CD4-positive, alpha-beta T cell treated with Interleukin-4 for 1 hour (primary cell): Measurements from ENCODE around the gene ABCG5.

ENCODE experiments used
- DNase-seq, 2 donors: peaks; one replicate each; pipeline ENCODE4 v3.0.0-alpha.2; 2020 to 2022

Gene ABCG5

DNA sequence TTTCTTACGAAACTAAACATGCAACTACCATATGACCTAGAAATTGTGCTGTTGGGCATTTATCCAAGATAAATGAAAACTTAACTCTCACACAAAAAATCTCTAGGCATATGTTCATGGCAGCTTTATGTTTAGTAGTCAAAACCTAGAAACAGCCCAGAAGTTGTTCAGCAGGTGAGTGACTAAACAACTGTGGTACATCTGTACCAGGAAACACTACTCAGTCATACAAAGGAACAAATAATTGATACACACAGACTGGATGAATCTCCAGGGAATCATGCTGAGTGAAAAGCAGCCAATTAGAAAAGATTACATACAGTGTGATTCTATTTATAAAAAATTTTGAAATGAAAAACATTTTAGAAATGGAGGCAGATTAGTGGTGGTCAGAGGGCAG, 35.5 kb downstream of the ABCG5 start:
- DNase-seq: no peak

DNA sequence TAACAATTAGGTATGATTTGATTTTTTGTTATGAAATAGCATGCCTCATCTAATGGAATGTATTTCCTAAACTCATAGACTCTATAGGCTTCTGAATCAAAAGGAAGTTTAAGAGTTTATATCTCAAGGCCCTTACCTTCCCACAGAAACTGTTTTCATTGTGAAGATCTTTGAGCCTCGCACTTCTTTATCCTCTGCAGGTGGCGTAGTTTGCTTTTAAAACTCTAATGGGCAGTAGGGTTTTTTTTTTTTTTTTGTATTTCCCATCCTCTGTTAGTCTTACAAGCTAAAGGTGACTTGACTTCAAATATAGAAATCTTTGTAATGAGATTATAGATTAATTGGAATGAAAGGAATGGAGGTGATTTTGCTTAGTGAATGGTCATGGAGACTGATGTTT, 36.5 kb downstream of the ABCG5 start:
- no peak for DNase-seq

DNA sequence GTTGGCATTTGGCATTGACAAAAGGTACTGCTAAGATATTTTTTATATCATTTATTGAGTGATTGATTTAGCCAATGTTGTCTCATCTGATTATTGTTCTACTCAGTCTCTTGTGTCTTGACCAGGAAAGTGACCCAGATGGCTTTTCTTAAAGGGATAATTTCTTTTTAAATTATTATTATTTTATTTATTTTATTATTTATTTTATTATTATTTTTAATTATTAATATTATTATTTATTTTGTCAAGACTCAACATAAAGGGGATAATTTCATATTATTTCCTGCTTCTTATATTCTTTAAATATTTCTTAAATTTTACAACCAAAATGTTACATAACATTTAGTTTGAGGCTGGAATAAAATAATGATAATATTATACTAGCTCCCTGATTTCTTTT, 37.7 kb downstream of the ABCG5 start:
- DNase-seq: no peak

DNA sequence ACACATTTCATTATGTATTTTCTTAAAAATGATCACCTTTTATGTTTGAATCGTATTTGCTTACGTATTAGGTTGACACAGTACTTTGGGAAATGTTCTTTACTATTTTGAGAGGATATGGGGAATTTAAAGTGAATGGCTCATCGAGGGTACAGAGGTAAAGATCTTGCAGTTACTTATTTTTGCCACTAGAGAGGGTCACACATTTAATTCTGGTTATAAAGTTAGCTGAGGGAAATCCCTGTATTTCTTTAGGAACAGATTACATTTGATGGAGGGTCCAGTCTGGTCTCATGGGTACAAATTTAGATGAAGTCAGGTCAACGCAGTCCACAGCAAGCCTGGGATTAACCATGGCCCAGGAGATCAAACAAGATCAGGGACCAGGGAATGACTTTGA, 40.3 kb downstream of the ABCG5 start:
- DNase-seq: no peak

DNA sequence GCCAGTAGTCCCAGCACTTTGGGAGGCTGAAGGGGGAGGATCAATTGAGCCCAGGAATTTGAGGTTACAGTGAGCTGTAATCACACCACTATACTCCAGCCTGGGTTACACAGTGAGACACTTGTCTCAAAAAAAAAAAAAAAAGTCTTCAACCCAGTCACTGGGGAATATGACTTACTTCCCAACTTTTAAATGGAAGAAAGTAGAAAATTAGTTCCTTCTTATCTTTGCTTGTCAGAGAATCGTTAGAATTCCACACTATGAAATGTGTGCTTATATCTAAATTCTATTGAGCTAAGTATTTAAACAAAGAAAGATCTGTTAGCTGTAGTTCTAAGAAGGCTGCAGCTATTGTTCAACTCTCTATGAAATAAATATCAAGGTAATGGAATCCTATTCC, 42.4 kb downstream of the ABCG5 start:
- no peak for DNase-seq

DNA sequence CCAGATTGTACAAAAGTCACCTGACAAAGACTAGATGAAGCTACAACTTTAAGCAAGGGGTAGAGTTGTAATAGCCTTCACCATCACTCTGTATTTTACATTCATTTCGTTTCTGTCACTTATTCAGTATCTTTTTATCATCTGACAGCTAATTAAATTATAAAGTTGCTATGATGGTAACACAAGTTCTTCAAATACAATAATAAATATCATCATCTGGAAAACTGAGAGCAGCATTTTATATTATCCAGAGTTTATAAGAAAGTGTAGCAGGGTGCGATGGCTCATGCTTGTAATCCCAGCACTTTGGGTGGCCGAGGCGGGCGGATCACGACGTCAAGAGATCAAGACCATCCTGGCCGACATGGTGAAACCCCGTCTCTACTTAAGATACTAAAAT, 43.7 kb downstream of the ABCG5 start:
- no peak for DNase-seq

DNA sequence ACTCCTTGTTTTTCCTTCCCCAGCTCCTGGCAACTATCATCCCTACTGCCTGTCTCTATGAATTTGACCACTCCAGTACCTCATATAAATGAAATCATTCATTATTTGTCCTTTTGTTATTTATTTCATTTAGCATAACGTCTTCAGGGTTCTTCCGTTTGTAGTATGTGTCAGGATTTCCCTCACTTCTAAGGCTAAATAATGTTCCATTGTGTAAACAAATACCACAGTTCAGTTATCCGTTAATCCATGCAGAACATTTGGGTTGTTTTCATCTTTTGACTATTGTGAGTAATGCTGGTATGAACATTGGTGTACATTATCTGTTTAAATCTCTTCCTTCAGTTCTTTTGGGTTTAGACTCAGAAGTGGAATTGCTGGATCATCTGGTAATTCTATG, 46.0 kb downstream of the ABCG5 start:
- DNase-seq: no peak

DNA sequence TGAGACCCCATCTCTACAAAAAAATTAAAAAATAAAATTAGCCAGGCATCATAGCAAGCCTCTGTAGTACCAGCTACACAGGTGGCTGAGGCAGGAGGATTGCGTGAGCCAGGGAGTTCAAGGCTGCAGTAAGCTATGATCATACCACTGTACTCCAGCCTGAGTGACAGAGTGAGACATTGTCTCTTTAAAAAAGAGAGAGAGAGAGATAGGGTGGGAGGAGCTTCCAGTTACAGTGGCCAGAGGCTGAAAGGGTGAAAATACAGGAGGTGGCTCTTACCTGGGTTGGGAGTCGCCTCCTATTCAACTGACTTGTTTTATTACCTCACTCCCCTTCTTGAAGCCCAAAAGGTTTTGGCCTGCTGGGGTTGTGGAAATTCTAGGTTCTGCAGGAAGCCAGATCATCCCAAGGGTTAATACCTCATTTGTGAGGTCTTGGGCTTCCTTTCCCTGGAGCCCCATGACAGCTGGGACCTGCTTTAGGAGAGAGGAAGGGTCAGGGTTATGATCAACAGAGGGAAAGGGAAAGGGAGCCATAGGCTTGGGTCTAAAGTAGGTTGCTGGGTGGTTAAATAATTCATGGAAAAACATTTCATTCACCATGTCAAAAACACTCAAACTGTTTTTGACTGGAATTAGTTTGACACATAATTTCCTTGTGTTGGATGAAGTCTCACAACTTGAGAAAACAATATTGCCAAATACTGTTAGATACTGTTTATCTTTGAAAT, 47.4 kb downstream of the ABCG5 start:
- no peak for DNase-seq

DNA sequence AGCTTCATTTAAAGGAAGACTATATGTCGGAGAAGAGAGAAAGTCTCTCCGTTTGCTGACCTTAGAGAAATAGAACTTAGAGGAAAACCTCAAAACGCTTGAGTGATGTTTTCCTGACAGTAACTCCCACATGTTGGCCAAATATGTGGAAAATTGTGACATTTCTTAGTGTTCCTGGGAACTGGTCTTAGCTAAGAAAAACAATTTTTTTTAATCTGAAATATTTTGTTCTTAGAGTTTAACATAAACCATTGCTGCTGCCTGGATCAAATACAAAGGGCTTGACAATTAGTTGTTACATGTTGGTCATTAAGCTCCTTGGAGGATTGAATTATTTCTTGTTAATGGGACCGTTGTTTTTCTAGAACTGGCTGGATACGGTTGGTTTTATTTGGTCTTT, 48.5 kb downstream of the ABCG5 start:
- no peak for DNase-seq

DNA sequence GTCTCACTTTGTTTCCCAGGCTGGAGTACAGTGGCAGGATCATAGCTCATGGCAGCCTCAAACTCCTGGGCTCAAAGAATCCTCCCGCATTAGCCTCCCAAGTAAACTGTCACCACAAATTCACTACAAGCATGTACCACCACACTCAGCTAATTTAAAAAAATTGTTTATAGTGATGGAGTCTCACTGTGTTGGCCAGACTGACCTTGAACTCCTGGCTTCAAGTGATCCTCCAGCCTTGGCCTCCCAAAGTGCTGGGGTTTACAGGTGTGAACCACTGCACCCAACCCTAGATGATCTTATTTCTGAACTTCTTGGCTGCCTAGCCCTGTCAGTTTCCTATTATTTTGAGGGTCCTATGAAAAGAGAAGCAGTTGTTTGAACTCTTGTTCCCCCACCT, 50.0 kb downstream of the ABCG5 start:
- no peak for DNase-seq

DNA sequence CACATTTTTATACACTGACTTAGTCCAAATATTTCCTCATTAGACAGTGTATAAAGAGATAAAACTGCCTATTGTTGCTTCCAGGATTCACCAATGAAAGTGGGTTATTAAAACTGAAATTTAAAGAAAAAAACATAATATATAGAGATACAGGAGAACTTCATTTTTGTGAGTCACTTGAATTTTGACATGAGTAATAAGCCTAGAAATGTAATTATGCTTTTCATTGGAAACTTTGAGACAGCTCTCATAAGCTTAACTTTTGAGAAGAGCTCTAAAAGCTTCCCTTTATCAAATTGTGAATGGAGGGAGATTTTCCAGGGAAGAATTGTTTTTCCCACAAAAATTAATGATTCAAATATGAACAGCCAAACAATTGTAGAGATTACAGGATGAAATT, 50.7 kb downstream of the ABCG5 start:
- DNase-seq: no peak

DNA sequence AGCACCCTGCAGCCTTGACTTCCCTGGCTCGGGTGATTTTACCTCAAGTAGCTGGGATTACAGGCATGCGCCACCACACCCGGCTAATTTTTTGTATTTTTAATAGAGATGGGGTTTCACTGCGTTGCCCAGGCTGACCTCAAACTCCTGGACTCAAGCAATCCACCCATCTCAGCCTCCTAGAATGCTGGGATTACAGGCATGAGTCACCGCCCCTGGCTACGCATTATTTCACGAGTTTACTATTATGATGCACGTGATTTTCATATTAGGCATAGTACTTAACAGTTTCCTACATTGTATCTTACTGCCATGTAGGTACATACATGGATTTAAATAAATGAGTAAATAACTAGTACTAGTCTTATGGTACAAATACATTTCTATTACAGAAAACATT, 60.4 kb downstream of the ABCG5 start:
- no peak for DNase-seq

DNA sequence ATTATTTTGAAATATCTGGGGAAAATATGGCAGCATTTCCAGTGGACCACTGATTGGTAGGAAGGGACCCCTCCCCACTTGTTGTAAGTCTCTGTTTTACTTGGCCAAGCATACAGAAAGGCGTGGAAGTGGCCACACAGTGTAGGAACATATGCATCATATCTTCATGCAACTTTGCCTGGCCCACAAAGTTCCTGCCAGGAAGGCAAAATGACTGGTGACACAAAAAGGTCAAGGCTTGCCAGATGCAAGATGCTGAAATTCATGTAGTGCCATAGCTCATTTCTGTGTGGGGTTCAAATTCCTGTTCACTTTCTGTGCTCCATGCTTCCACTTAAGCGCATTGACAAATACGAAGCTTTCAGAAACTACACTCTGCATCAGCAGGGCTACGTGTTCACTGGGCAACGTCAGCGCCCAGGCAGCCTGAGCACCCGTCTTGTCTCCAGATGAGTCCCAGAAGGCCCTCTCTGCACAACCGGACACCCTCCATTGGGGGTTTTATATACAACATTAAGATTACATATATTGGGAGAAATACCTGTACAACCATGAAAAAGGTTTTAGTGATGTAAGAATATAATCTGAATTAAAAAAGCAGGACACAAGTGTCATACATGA, 61.2 kb downstream of the ABCG5 start:
- DNase-seq: no peak

DNA sequence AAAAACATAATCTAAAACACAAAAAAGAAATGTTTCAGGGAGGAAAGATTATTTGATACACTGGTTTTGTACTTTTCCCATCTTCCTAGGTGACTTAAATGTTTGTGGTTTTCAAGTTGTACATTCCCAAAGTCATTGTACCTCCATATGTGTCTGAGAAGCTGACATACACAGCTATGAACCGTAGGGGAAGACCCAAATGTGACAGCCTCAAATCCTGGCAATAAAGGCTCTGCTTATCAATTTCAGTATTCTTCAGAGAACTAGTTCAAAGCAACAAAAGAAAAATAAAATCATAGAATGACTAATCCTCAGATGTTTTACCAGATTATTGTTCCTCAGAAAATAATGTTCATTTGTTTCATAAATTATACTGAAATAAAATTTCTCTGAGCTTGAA, 62.3 kb downstream of the ABCG5 start:
- no peak for DNase-seq

DNA sequence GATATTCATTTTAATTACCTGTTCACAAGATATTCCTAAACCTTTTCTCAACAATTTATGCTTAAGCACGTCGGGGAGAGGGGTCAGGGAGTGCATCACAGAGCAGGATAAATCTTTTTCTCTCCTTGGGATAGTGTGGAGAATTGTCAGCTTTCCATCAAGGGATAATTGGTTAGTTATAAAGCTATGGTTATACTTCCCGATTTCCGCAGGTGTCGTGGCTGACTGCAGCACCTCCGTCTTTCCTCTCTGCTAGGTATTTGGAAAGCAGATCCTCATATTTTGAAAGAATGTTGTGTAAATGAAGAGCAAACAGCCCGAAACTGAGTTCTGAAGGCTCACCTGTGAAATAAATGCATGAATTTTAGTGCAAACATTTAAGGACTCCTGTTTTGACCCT, 64.0 kb downstream of the ABCG5 start:
- no peak for DNase-seq

DNA sequence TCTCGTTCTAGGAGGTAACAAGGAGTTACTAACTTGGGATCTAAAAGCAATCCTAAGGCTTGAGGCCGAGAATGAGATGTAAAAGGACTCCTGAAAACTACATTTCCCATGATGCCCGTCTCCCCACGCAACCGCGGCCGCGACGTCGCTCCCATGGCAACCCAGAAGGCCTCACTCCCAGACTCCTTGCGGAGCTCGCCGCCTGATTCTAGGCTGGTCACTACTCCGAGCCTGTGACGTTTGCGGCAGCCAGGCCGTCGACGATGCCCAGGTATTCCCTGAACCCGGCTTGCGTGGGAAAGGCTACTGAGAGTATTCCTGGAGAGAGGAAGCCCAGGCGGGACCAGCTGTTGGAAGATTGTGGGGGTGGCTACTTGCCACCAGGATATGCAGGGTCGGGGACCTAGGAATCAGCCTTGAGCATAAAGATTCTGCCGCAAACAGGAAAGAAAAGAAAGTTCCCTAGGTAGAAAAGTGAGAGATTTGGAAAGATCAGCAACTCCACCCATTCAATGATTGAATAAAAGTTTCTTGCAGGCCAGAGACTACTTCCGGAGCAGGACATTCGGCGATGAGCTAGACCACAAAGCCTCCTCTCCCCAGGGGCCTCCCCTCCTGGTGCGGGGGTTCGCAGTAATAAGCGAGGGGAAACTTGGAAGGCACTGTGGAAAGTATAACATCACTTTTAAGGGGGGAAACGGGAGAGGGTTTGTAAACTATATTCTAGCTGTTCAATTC, 64.6 kb downstream of the ABCG5 start, which contains the start of gene DYNC2LI1:
Gene DYNC2LI1 (plus strand): TSS at position 164 of the 738 bp plus-strand sequence. CDS start 100 bp downstream, at position 264.
- peak; percentile 81 to 84 for DNase-seq

DNA sequence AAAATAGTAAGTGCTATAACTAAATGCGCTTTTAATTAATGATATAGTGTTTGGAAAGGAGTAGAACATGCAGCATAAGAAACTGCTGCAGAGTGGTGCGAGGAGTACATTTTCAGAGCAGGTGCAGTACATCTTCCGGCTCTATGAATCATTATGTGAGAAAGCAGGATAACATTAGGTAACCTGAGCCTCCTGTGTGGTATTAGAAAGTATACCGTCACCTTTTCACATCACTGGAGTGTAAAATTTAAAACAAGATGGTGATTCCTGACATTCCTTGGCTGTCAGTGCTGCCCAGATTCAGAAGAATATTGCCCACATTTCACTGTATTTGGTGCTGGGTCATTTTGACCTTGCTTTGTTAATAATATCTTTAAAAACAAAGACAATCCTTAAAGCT, 72.6 kb downstream of the ABCG5 start:
- no peak for DNase-seq

DNA sequence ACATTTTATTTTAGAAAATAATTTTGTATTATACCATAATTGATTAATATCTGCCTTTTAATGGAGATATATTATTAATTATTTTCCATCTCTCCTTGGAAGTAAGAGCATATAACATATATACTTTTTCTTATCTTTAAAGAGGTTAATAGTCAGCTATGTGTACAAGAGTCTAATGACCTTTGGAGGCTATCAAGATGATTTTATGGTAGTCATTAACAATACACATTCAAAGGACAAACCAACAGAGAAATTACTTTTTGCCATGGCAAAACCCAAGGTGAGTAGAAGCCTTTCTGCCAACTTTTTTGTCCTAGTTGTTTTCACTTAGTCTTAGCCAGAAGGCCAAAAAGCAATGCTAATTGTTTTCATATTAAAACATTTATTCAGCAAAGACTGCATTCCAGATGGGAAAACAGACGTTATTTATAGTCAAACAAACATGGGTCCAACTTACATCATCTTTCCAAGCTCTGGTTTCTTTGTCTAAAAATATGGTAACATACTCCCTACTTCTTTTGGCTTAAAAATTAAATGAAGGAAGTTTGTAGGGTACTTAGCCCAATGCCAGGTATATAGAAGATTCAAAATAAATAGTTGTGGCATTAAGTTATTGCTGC, 74.4 kb downstream of the ABCG5 start:
- no peak for DNase-seq

DNA sequence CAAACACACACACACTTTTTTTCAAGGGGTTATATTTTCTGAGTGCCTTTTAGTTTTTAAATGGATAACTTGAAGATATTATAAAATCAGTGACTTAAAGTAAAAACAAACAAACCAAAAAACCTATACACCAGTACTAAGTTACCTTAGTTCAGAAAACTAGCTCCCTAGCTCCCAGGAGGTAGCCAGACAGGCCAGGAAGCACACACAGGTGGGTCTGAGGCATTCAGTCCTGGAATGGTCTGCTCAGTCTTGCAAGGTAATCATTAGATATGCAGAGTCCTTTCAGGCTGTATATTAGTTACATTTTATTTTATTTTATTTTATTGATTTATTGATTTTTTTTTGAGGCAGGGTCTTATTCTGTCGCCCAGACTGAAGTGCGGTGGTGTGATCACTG, 75.5 kb downstream of the ABCG5 start:
- DNase-seq: no peak
